Esophagus squamous epithelium (tissue), 5 donors: Measurements from ENCODE around the gene PROCR. TPM values are rescaled to one million over a fixed set of nuclear protein-coding genes. Genes with fewer than 3 reads are reported as not detected.
"Not testable (repeated sequence)": the region's sequence is repeated elsewhere in the genome, so short reads cannot be mapped to it uniquely, and the experiment has no call there.

Experiments
- DNase-seq: peaks from one replicate; lab custom pipeline; 2025; lab: John Stamatoyannopoulos, UW
- H3K27ac ChIP-seq, 4 donors: fragments of 200-600 bp; sonication (generic); one replicate each; pipeline ENCODE4 v1.5.1; 2016 to 2019; ENCODE audit warnings: mild to moderate bottlenecking in 1 of 4
- H3K27me3 ChIP-seq, 4 donors: fragments of 200-600 bp; sonication (generic); 1 replicate in 3 of 4; 2 replicates in 1 of 4; pipeline versions ENCODE4 v1.5.1 to v1.6.0; 2017 to 2021; ENCODE audit warnings: antibody characterized with exemption in 1 of 4
- H3K36me3 ChIP-seq, 3 donors: fragments of 200-600 bp; sonication (generic); one replicate each; pipeline ENCODE4 v1.5.1; 2016 to 2019
- H3K4me1 ChIP-seq, 3 donors: fragments of 200-600 bp; sonication (generic); one replicate each; pipeline ENCODE4 v1.5.1; 2017 to 2019
- H3K4me3 ChIP-seq, 4 donors: fragments of 200-600 bp; sonication (generic); 1 replicate in 3 of 4; 2 replicates in 1 of 4; pipeline ENCODE4 v1.5.1; 2016 to 2019; ENCODE audit warnings: mild to moderate bottlenecking in 2 of 4, moderate library complexity in 1 of 4
- H3K9me3 ChIP-seq, 3 donors: fragments of 200-600 bp; sonication (generic); one replicate each; pipeline ENCODE4 v1.5.1; 2016 to 2019
- CTCF ChIP-seq, 6 experiments: fragments of 450-650 bp in 4 of 6; fragments of 200-600 bp in 2 of 6; sonication (generic) in 2 of 6; IDR thresholded peaks; one replicate each; pipeline ENCODE4 v1.5.1; 2016 to 2019; ENCODE audit warnings: antibody characterized with exemption in 6 of 6, mild to moderate bottlenecking in 4 of 6, moderate library complexity in 4 of 6
- POLR2A ChIP-seq, 4 donors: fragments of 450-650 bp; IDR thresholded peaks; one replicate each; pipeline ENCODE4 v1.6.1; 2017; ENCODE audit warnings: antibody characterized with exemption in 4 of 4, mild to moderate bottlenecking in 4 of 4, moderate library complexity in 3 of 4
- WGBS, 2 donors: methylation state at CpG; one replicate each; pipeline ENCODE4 v1.1.5; 2018; 5-methylcytosine and 5-hydroxymethylcytosine counted together
- intact Hi-C: fragments of 100-400 bp; cut with DNase I; formaldehyde crosslinking; loops from one replicate; pipeline ENCODE4 v1.15.0; 2022
- total RNA-seq, 4 donors: library from RNA; depleted of rRNA; stranded (reverse); fragments of >200 nt; gene quantifications; one replicate each; pipeline ENCODE4 v1.1.0, GENCODE V29; 2016
- donor health status: DM: yes; HTN: yes; CAD: no.

Gene PROCR
- total RNA-seq, 4 donors from 2014 or later: 2.5 to 19.6 (median 14.6) TPM

DNA sequence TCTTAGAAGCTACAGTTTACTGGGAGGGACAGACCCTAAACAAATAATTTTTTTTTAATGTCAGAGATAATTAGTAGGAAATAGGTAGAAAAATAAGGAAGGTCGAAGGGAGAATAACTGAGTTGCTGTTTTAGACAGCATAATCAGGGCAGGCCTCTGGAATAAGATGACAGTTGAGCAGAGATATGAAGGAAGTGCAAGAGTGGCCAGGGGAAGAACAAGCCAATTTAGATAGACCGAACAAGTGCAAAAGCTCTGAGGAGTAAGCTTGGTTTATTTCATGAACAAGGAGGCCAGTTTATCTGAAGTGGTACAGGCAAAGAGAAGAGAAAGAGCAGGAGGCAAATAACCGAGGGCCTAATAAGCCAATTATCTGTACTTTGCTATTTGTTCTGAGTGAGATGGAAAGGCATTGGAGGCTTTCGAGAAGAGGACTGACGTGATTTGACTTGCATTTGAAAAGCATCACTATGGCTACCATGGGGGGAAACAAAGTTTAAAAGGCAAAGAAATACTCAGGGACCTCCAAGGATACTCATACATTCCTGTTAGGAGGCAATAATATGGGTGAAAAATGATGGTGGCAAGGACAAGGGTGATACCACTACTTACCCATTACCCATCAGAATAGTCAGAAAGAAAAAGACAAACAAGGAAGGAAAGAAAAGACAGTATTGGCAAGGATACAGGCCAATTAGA lies 19.7 kb downstream of the PROCR start:
- Histone ChIP-seq H3K36me3 (no peaks in the 10 kb centered on the region), H3K27ac (no peak overlapping the region), H3K4me3 (no peak overlapping the region), H3K9me3 (peaks cover 0 to 9% (median 9%) of the 10 kb centered on the region in 3 donors), H3K4me1 (peaks cover 0 to 14% (median 0%) of the 10 kb centered on the region in 3 donors), H3K27me3 (no peaks in the 10 kb centered on the region)
- intact Hi-C loops: no loop called here
- TF ChIP-seq POLR2A (IDR thresholded peaks at IDR 0.05): no peak
- TF ChIP-seq CTCF (IDR thresholded peaks at IDR 0.05): no peak
- no peak for DNase-seq
- WGBS, 2 donors: 83 to 85% methylated on average over 5 of the region's 5 CpGs

DNA sequence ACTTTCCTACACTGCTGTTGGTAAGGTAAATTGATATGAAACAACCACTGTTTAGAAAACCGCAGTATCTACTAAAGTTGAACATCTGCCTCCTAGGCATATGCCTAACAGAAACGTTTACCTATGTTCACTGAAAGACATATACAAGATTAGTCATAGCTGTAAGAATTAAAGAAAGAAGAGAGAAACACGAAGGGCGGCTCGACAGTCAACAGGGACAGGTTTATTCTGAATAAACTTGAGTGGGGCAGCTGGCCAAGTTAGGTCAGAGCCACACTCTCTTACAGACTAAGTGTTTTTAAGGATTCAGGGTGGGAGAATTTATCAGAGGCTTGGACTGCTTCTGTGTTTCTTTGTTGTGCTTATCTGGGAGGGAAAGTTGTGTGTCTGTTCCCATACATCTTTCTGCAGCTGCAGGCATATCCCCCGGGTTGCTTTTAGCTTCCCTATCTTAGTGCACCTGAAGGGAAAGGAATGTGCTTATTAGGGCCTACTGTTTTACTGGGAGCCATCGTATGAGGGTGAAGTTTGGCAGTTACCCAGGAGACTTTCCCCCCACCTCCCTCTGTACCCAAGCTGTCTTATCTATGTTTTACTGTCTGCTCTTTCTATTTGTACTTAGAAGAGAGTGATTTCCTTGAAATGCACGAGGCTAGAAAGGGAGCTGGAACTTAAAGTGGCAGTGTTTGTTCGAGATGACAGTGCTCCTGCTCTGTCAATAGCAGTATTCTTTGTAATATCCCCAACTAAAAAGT lies 20.4 kb downstream of the PROCR start:
- no peak for DNase-seq
- TF ChIP-seq POLR2A (IDR thresholded peaks at IDR 0.05) (no peak), CTCF (IDR thresholded peaks at IDR 0.05) (no peak)

DNA sequence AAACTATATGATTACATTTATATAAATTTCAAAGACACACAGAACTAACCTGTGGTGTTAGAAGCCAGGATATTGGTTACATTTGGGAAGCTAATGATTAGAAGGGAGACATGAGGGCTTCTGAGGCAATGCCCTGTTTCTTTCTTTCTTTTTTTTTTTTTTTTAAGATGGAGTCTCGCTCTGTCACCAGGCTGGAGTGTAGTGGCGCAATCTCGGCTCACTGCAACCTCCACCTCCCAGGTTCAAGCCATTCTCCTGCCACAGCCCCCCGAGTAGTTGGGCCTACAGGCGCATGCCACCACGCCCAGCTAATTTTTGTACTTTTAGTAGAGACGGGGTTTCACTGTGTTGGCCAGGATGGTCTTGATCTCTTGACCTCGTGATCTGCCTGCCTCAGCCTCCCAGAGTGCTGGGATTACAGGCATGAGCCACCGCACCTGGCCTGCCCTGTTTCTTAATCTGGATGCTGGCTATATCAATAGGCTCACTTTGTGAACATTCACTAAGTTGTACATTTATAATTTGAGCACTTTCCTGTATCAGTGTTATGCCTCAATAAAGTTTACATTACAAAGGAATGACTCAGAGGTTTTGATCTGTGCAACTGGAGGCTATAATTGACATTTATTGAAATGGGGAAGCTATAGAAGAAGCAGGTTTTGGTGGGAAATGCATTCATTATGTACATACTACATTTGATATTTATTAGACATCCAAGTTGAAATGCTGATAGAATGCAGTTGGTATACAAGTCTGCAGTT lies 21.3 kb downstream of the PROCR start:
- H3K36me3 ChIP-seq, DNase-seq, H3K4me3 ChIP-seq, H3K27me3 ChIP-seq, intact Hi-C loops, H3K27ac ChIP-seq: not testable (repeated sequence)
- peaks cover 0 to 11% (median 0%) of the 10 kb centered on the region in 3 donors for H3K4me1 ChIP-seq
- peaks cover 0 to 17% (median 12%) of the 10 kb centered on the region in 3 donors for H3K9me3 ChIP-seq
- WGBS, 2 donors: 80 to 94% methylated on average over 8 to 9 of the region's 9 CpGs

More for the DNA sequence above, 20.4 kb downstream of the PROCR start:
- Histone ChIP-seq H3K4me3 (no peak overlapping the region), H3K4me1 (peaks cover 0 to 14% (median 0%) of the 10 kb centered on the region in 3 donors), H3K27me3 (no peaks in the 10 kb centered on the region), H3K9me3 (peaks cover 0 to 16% (median 12%) of the 10 kb centered on the region in 3 donors), H3K36me3 (no peaks in the 10 kb centered on the region), H3K27ac (no peak overlapping the region)
- WGBS, 2 donors: 34 to 54% methylated on average over 9 of the region's 9 CpGs
- intact Hi-C loops: no loop called here

GRCh38 chr20:35196313-35196712 lies 24.4 kb downstream of the PROCR start:
- Histone ChIP-seq H3K27me3 (no peaks in the 10 kb centered on the region), H3K36me3 (peaks cover 0 to 2% (median 0%) of the 10 kb centered on the region in 3 donors), H3K9me3 (peaks cover 0 to 31% (median 15%) of the 10 kb centered on the region in 3 donors), H3K4me1 (peaks cover 0 to 20% (median 0%) of the 10 kb centered on the region in 3 donors), H3K27ac (no peak overlapping the region), H3K4me3 (no peak overlapping the region)
- no peak for TF ChIP-seq CTCF (IDR thresholded peaks at IDR 0.05)
- no peak for TF ChIP-seq POLR2A (IDR thresholded peaks at IDR 0.05)
- intact Hi-C loops: no loop called here
- DNase-seq: no peak

- peaks cover 0 to 4% (median 0%) of the 10 kb centered on the region in 3 donors for H3K36me3 ChIP-seq
- H3K27ac ChIP-seq: no peak overlapping the region
- TF ChIP-seq CTCF (IDR thresholded peaks at IDR 0.05) (no peak), POLR2A (IDR thresholded peaks at IDR 0.05) (no peak)
- peaks cover 0 to 10% (median 0%) of the 10 kb centered on the region in 3 donors for H3K4me1 ChIP-seq
- no peaks in the 10 kb centered on the region for H3K27me3 ChIP-seq
- peaks cover 0 to 31% (median 15%) of the 10 kb centered on the region in 3 donors for H3K9me3 ChIP-seq
- intact Hi-C loops: no loop called here
- no peak overlapping the region for H3K4me3 ChIP-seq
- DNase-seq: no peak
Observed at GRCh38 chr20:35199740-35200139, 27.9 kb downstream of the PROCR start.
